HEK293 (cell line): Measurements from ENCODE around the gene CREB5.

Source experiments
- AEBP2 ChIP-seq: fragments of 450-650 bp; formaldehyde crosslinking; IDR thresholded peaks from 2 replicates; pipeline ENCODE4 v1.5.1; 2016; ENCODE audit warnings: missing biosample characterization, missing genetic modification characterization, borderline replicate concordance
- ATF2 ChIP-seq: fragments of 450-650 bp; formaldehyde crosslinking; IDR thresholded peaks from 2 replicates; pipeline ENCODE4 v1.5.1; 2016; ENCODE audit warnings: missing biosample characterization, missing genetic modification characterization, low read depth
- CTCF ChIP-seq: fragments of 450-650 bp; formaldehyde crosslinking; IDR thresholded peaks from 2 replicates; pipeline ENCODE4 v1.5.1; 2016; ENCODE audit warnings: missing biosample characterization, missing genetic modification characterization
- REST ChIP-seq: fragments of 450-650 bp; formaldehyde crosslinking; IDR thresholded peaks from 2 replicates; pipeline ENCODE4 v1.5.1; 2016; ENCODE audit warnings: missing biosample characterization, missing genetic modification characterization
- ZNF239 ChIP-seq: fragments of 450-650 bp; formaldehyde crosslinking; IDR thresholded peaks from 2 replicates; pipeline ENCODE4 v1.5.1; 2016; ENCODE audit warnings: missing biosample characterization, missing genetic modification characterization
- ZNF280D ChIP-seq: fragments of 450-650 bp; formaldehyde crosslinking; IDR thresholded peaks from 2 replicates; pipeline ENCODE4 v1.5.1; 2016; ENCODE audit warnings: missing biosample characterization, missing genetic modification characterization
- ZNF335 ChIP-seq: fragments of 450-650 bp; formaldehyde crosslinking; conservative IDR thresholded peaks from 2 replicates; pipeline ENCODE4 v1.5.1; 2016; ENCODE audit warnings: missing biosample characterization, missing genetic modification characterization
- ZNF677 ChIP-seq: fragments of 450-650 bp; IDR thresholded peaks from 2 replicates; pipeline ENCODE4 v1.5.0; 2018; ENCODE audit warnings: missing biosample characterization, mild to moderate bottlenecking, missing genetic modification characterization, moderate library complexity
- ZNF747 ChIP-seq: fragments of 450-650 bp; formaldehyde crosslinking; IDR thresholded peaks from 2 replicates; pipeline ENCODE4 v1.5.1; 2016; ENCODE audit warnings: missing biosample characterization, missing genetic modification characterization

GRCh38 chr7:28498636-28499035, 86.3 kb downstream of the CREB5 start:
- no peak for TF ChIP-seq CTCF (tag by site-specific recombination)
- TF ChIP-seq REST (tag by site-specific recombination) = no peak
- TF ChIP-seq ATF2 (tag by site-specific recombination) = no peak
- no peak for TF ChIP-seq ZNF747 (tag by site-specific recombination)
- no peak for TF ChIP-seq ZNF335
- no peak for TF ChIP-seq ZNF677 (tag by site-specific recombination)
- TF ChIP-seq ZNF239 = no peak
- no peak for TF ChIP-seq AEBP2 (tag by site-specific recombination)
- TF ChIP-seq ZNF280D (tag by site-specific recombination) = no peak
